GM23248 (cell line): ENCODE results near the gene TBL3. TPM values are rescaled to one million over a fixed set of nuclear protein-coding genes. Genes with fewer than 3 reads are reported as not detected.
"Not testable (repeated sequence)": the region's sequence is repeated elsewhere in the genome, so short reads cannot be mapped to it uniquely, and the experiment has no call there.

Experiments used
- DNase-seq: peaks from one replicate; pipeline ENCODE4 v3.0.0-alpha.2; 2015
- H2AFZ ChIP-seq: fragments of 200-600 bp; sonication (generic); 2 replicates; pipeline ENCODE4 v1.6.1; 2016; ENCODE audit warnings: antibody characterized with exemption
- H3F3A ChIP-seq: fragments of 200-600 bp; sonication (generic); 2 replicates; pipeline ENCODE4 v1.6.1; 2016; ENCODE audit warnings: mild to moderate bottlenecking, antibody characterized with exemption, mixed run types; ENCODE audit not compliant: insufficient read depth
- H3K27ac ChIP-seq: fragments of 200-600 bp; sonication (generic); 2 replicates; pipeline ENCODE4 v1.5.1; 2016; ENCODE audit warnings: mild to moderate bottlenecking
- H3K27me3 ChIP-seq: fragments of 200-600 bp; sonication (generic); replicated peaks from 2 replicates; pipeline ENCODE4 v1.6.1; 2016; ENCODE audit warnings: mild to moderate bottlenecking; ENCODE audit not compliant: insufficient read depth
- H3K36me3 ChIP-seq: fragments of 200-600 bp; sonication (generic); 2 replicates; pipeline ENCODE4 v1.6.1; 2016; ENCODE audit warnings: low read depth, mild to moderate bottlenecking
- H3K4me1 ChIP-seq: fragments of 200-600 bp; sonication (generic); 2 replicates; pipeline ENCODE4 v1.6.1; 2016; ENCODE audit warnings: mild to moderate bottlenecking; ENCODE audit not compliant: insufficient read depth
- H3K4me2 ChIP-seq: fragments of 200-600 bp; sonication (generic); one replicate; pipeline ENCODE4 v1.6.1; 2016; ENCODE audit warnings: mild to moderate bottlenecking; ENCODE audit not compliant: unreplicated experiment
- H3K4me3 ChIP-seq: fragments of 200-600 bp; sonication (generic); 2 replicates; pipeline ENCODE4 v1.5.1; 2016; ENCODE audit warnings: mild to moderate bottlenecking
- H3K79me2 ChIP-seq: fragments of 200-600 bp; sonication (generic); 2 replicates; pipeline ENCODE4 v1.6.1; 2016; ENCODE audit warnings: mild to moderate bottlenecking; ENCODE audit not compliant: insufficient read depth
- H3K9ac ChIP-seq: fragments of 200-600 bp; sonication (generic); 2 replicates; pipeline ENCODE4 v1.6.1; 2016; ENCODE audit warnings: mild to moderate bottlenecking
- H3K9me2 ChIP-seq: fragments of 200-600 bp; sonication (generic); 2 replicates; pipeline ENCODE4 v1.6.1; 2016; ENCODE audit warnings: mixed run types, mild to moderate bottlenecking, moderate library complexity; ENCODE audit not compliant: insufficient read depth
- H3K9me3 ChIP-seq: fragments of 200-600 bp; sonication (generic); one replicate; pipeline ENCODE4 v1.6.1; 2017; ENCODE audit warnings: low read depth
- H4K20me1 ChIP-seq: fragments of 200-600 bp; sonication (generic); 2 replicates; pipeline ENCODE4 v1.6.0; 2016; ENCODE audit not compliant: insufficient read depth
- EZH2 ChIP-seq: fragments of 200-600 bp; sonication (generic); IDR thresholded peaks from 2 replicates; pipeline ENCODE4 v1.6.1; 2018; ENCODE audit warnings: antibody characterized with exemption, mild to moderate bottlenecking; ENCODE audit not compliant: insufficient read depth, poor library complexity, severe bottlenecking
- EZH2phosphoT487 ChIP-seq: fragments of 200-600 bp; sonication (generic); IDR thresholded peaks from 2 replicates; pipeline ENCODE4 v1.6.1; 2018; ENCODE audit warnings: antibody characterized with exemption, moderate library complexity, mild to moderate bottlenecking, low read depth; ENCODE audit not compliant: insufficient read depth
- WGBS, 2 experiments: methylation state at CpG; one replicate each; pipeline ENCODE4 v1.1.6; 2015 to 2017; ENCODE audit warnings: low lambda C conversion rate in 2 of 2, low coverage in 1 of 2; ENCODE audit errors: missing lambda C conversion rate in 2 of 2; 5-methylcytosine and 5-hydroxymethylcytosine counted together
- in situ Hi-C: fragments of 300-500 bp; cut with MboI; formaldehyde crosslinking; loops from 2 replicates; pipeline ENCODE4 v1.15.0; 2020
- polyA plus RNA-seq: library from polyadenylated mRNA; unstranded; fragments of >200 nt; fragmentation: Nextera tagmentation; extraction: Ambion mirVana; gene quantifications from 2 replicates; pipeline ENCODE4 v1.2.1, GENCODE V29; 2016
- total RNA-seq: library from RNA; depleted of rRNA; stranded (reverse); fragments of >200 nt; shearing (Covaris generic); gene quantifications from 2 replicates; pipeline ENCODE4 v1.2.3, GENCODE V29; 2014

Gene TBL3
- total and polyA plus RNA-seq, 2 experiments from 2014 or later = 43.7 to 46.8 TPM

GRCh38 chr16:1958715-1959268 lies 13.1 kb upstream of the TBL3 start:
- Histone ChIP-seq H3K4me2 (peak overlapping the region; percentile 46), H3K4me1 (no peaks in the 10 kb centered on the region; the same call in 1 of the 2 replicates), H3K9me3 (no peaks in the 10 kb centered on the region), H3K4me3 (peak overlapping the region; percentile 85), H3K9me2 (no peaks in the 10 kb centered on the region), H3F3A (peaks cover 37% of the 10 kb centered on the region), H3K36me3 (peaks cover 21% of the 10 kb centered on the region), H3K79me2 (peaks cover 42% of the 10 kb centered on the region), H3K9ac (peak overlapping the region; percentile 94), H4K20me1 (no peaks in the 10 kb centered on the region), H3K27me3 (no peaks in the 10 kb centered on the region), H3K27ac (no peak overlapping the region), H2AFZ (peak overlapping the region; percentile 86)
- no peak for TF ChIP-seq EZH2
- TF ChIP-seq EZH2phosphoT487 = no peak
- in situ Hi-C loops = no loop called here
- 22 to 23% methylated on average over 12 to 14 of the region's 14 CpGs for WGBS, 2 experiments
- DNase-seq = no peak

- in situ Hi-C loops = no loop called here
- peaks cover 49% of the 10 kb centered on the region for H3K79me2 ChIP-seq
- H3F3A ChIP-seq = peaks cover 40% of the 10 kb centered on the region
- no peaks in the 10 kb centered on the region for H3K9me2 ChIP-seq
- peaks cover 24% of the 10 kb centered on the region for H3K36me3 ChIP-seq
- 1 to 2% methylated on average over 51 to 66 of the region's 79 CpGs for WGBS, 2 experiments
- peak within 1 kb of the TSS; percentile 86 for H2AFZ ChIP-seq
- H3K9me3 ChIP-seq = no peaks in the 10 kb centered on the region
- peak within 1 kb of the TSS; percentile 94 for H3K9ac ChIP-seq
- H3K27ac ChIP-seq = peak within 1 kb of the TSS; percentile 50
- peak; percentile 96 for DNase-seq
- H3K4me1 ChIP-seq = no peaks in the 10 kb centered on the region; the same call in 1 of the 2 replicates
- TF ChIP-seq EZH2phosphoT487 = no peak
- TF ChIP-seq EZH2 = no peak
- H3K4me3 ChIP-seq = peak within 1 kb of the TSS; percentile 85
- peak within 1 kb of the TSS; percentile 82 for H3K4me2 ChIP-seq
- H4K20me1 ChIP-seq = no peaks in the 10 kb centered on the region
- H3K27me3 ChIP-seq = no peaks in the 10 kb centered on the region
Measured at GRCh38 chr16:1959269-1960039, 12.4 kb upstream of the TBL3 start, which contains the start of gene NDUFB10. Gene NDUFB10, plus strand, starts transcription at chr16:1959538. Its CDS starts 87 bp downstream, at chr16:1959625.

- H2AFZ ChIP-seq = no peak overlapping the region
- TF ChIP-seq EZH2phosphoT487 (no peak), EZH2 (no peak)
- H3K9me2 ChIP-seq = no peaks in the 10 kb centered on the region
- peak overlapping the region; percentile 82 for H3K4me2 ChIP-seq
- H3K27me3 ChIP-seq = no peaks in the 10 kb centered on the region
- peaks cover 5% of the 10 kb centered on the region for H3K4me1 ChIP-seq
- WGBS, 2 experiments = 62 to 63% methylated on average over 20 of the region's 20 CpGs
- peak overlapping the region; percentile 94 for H3K9ac ChIP-seq
- in situ Hi-C loops = no loop called here
- no peaks in the 10 kb centered on the region for H4K20me1 ChIP-seq
- H3K27ac ChIP-seq = peak overlapping the region; percentile 50; the same call in 1 of the 2 replicates
- H3K36me3 ChIP-seq = peaks cover 24% of the 10 kb centered on the region
- H3F3A ChIP-seq = peaks cover 40% of the 10 kb centered on the region
- peak; percentile 51 for DNase-seq
- no peaks in the 10 kb centered on the region for H3K9me3 ChIP-seq
- peak overlapping the region; percentile 85 for H3K4me3 ChIP-seq
- peaks cover 61% of the 10 kb centered on the region for H3K79me2 ChIP-seq
Measured at GRCh38 chr16:1960665-1961630, 10.9 kb upstream of the TBL3 start.

GRCh38 chr16:1961651-1962067 lies 10.2 kb upstream of the TBL3 start:
- Histone ChIP-seq H3K9ac (no peak overlapping the region), H3K27ac (no peak overlapping the region), H2AFZ (no peak overlapping the region), H4K20me1 (no peaks in the 10 kb centered on the region), H3F3A (peaks cover 40% of the 10 kb centered on the region), H3K4me3 (no peak overlapping the region), H3K79me2 (peaks cover 68% of the 10 kb centered on the region), H3K36me3 (peaks cover 24% of the 10 kb centered on the region), H3K4me1 (peaks cover 6% of the 10 kb centered on the region), H3K4me2 (no peak overlapping the region), H3K9me3 (no peaks in the 10 kb centered on the region), H3K27me3 (no peaks in the 10 kb centered on the region), H3K9me2 (no peaks in the 10 kb centered on the region)
- TF ChIP-seq EZH2 = no peak
- TF ChIP-seq EZH2phosphoT487 = no peak
- in situ Hi-C loops = no loop called here
- WGBS, 2 experiments = 68 to 71% methylated on average over 6 of the region's 6 CpGs
- peak; percentile 16 for DNase-seq

GRCh38 chr16:1962161-1963153 lies 9.4 kb upstream of the TBL3 start:
- in situ Hi-C loops, H4K20me1 ChIP-seq, H3K4me2 ChIP-seq, DNase-seq, H3K9me2 ChIP-seq, H3K4me1 ChIP-seq, H3K27me3 ChIP-seq, H2AFZ ChIP-seq, H3K9me3 ChIP-seq: not testable (repeated sequence)
- whole genome bisulfite sequencing, 2 experiments = 83 to 89% methylated on average over 29 to 37 of the region's 37 CpGs
- Histone ChIP-seq H3K79me2 (peaks cover 73% of the 10 kb centered on the region), H3K9ac (peak overlapping the region; percentile 97; the same call in 1 of the 2 replicates), H3K36me3 (peaks cover 24% of the 10 kb centered on the region), H3F3A (peaks cover 40% of the 10 kb centered on the region), H3K27ac (0 out of 2 replicates have a peak overlapping the region, but pooled peaks have one; percentile 91), H3K4me3 (peak overlapping the region; percentile 93)
